ENCODE data around the gene ACCS. TPM values are rescaled to one million over a fixed set of nuclear protein-coding genes. Genes with fewer than 3 reads are reported as not detected.
A peak's percentile ranks its signal among the peaks of the same experiment; 100 is the strongest.

Gene ACCS
- total RNA-seq, 2 donors from 2014 or later, result 2.3 to 6.1 TPM

DNA sequence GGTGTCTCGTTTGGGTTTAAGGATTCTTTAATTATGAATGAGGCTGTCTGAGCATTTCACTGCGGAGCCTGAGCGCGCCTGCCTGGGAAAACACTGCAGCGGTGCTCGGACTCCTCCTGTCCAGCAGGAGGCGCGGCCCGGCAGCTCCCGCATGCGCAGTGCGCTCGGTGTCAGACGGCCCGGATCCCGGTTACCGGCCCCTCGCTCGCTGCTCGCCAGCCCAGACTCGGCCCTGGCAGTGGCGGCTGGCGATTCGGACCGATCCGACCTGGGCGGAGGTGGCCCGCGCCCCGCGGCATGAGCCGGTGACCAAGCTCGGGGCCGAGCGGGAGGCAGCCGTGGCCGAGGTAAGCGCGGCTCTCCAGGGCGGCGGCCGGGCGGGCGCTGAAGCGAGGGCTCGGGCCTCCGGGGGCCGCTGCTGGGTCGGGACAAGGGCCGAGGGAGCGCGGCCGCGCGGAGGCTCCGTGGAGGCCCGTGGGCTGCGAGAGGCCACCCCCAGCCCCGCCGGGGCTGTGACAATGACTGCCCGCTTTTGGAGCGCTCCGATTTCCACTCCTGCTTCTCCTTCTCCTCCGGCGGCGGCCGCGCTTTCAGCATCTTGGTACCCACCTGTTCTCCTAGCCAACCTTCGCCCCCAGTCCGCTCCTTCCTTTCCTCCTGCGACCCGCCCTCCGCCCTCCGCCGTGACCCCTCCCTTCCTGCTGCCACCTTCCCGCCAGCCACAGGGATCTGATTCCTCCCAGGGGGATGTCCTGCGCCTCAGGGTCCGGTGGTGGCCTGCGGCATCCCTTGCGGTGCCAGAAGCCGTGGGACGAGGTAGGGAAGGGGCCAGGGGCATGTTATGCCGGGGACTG is 29.7 kb downstream of the ACCS start, which contains the start of gene EXT2:
Gene EXT2 (plus strand): TSS at position 173 of the 854 bp plus-strand sequence. CDS start 12,035 bp downstream, outside the sequence.
- Histone ChIP-seq H3K27ac (peak within 1 kb of the TSS; percentile 80 to 81), H3K4me3 (peak within 1 kb of the TSS; percentile 70 to 92), H3K36me3 (no peaks in the 10 kb centered on the region), H3K9me3 (no peaks in the 10 kb centered on the region), H3K27me3 (no peaks in the 10 kb centered on the region), H3K4me1 (peaks cover 0 to 11% of the 10 kb centered on the region in 2 donors)
- DNase-seq (ENCODE audit: low spot score), result peak; percentile 85
- TF ChIP-seq, protein P1, sequence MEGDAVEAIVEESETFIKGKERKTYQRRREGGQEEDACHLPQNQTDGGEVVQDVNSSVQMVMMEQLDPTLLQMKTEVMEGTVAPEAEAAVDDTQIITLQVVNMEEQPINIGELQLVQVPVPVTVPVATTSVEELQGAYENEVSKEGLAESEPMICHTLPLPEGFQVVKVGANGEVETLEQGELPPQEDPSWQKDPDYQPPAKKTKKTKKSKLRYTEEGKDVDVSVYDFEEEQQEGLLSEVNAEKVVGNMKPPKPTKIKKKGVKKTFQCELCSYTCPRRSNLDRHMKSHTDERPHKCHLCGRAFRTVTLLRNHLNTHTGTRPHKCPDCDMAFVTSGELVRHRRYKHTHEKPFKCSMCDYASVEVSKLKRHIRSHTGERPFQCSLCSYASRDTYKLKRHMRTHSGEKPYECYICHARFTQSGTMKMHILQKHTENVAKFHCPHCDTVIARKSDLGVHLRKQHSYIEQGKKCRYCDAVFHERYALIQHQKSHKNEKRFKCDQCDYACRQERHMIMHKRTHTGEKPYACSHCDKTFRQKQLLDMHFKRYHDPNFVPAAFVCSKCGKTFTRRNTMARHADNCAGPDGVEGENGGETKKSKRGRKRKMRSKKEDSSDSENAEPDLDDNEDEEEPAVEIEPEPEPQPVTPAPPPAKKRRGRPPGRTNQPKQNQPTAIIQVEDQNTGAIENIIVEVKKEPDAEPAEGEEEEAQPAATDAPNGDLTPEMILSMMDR (IDR thresholded peaks at IDR 0.05), result peak; percentile 87 to 98

DNA sequence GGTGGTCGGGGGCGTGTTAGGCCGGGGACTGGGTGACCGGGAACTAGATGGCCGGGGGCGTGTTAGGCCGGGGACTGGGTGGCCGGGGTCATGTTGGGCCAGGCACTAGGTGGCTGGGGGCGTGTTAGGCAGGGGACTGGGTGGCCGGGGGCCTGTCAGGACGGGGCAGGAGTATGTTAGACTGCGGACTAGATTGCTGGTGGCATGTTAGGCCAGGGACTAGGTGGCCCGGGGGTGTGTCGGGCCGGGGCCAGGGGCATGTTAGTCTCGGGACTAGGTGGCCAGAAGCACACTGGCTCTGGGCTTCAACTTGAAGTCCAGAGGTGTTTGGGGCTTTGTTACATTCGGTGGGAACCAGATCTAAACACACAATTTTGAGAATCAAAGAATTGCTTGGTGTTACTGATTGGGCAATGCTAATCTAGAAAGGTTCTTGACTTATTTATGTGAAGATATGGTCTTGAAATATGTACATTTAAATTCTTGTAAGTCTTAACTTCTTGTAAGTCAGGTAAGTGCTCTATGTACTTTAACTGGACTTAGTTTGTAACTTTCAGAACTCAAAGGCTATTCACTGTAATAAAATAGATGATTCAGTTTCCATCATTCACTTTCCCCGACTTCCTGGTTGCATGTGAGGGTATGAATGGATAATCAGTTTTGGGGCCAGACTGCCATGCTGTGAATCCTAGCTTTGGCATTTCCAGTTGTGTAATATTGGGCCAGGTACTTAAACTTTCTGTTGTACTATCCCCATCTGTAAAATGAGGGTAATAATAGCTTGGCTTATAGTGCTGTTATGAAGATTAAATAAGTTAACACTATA is 30.5 kb downstream of the ACCS start:
- no peaks in the 10 kb centered on the region for H3K36me3 ChIP-seq
- no peaks in the 10 kb centered on the region for H3K9me3 ChIP-seq
- peak overlapping the region; percentile 70 to 92 for H3K4me3 ChIP-seq
- peak overlapping the region in 1 of 2 donors; percentile 80 for H3K27ac ChIP-seq
- H3K4me1 ChIP-seq, result peaks cover 0 to 15% of the 10 kb centered on the region in 2 donors
- no peaks in the 10 kb centered on the region for H3K27me3 ChIP-seq
- no peak for DNase-seq (ENCODE audit: low spot score)
- TF ChIP-seq, protein P1 (IDR thresholded peaks at IDR 0.05), result no peak

DNA sequence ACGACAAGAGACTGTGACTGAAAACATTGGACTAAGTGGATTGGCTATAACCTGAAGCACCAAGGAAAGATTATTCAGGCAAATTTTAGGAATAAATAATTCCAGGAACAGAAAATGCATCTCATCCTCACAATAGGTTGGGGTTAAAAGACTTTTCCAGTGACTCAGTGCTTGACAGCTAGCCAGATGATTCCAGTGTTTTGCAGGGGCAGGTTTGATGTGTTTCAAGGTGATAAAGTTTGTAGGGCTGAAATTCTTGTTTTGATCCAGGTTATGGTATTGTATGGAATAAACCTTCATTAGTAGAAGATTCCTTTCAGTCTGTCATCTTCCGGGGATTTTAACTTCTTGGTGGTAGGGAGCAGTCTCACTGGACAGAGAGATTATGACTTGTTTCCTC is 31.8 kb downstream of the ACCS start:
- no peak overlapping the region for H3K4me3 ChIP-seq
- DNase-seq (ENCODE audit: low spot score), result no peak
- no peaks in the 10 kb centered on the region for H3K27me3 ChIP-seq
- H3K4me1 ChIP-seq, result peaks cover 0 to 15% of the 10 kb centered on the region in 2 donors
- no peaks in the 10 kb centered on the region for H3K9me3 ChIP-seq
- H3K36me3 ChIP-seq, result no peaks in the 10 kb centered on the region
- TF ChIP-seq, protein P1 (IDR thresholded peaks at IDR 0.05), result no peak
- H3K27ac ChIP-seq, result no peak overlapping the region

DNA sequence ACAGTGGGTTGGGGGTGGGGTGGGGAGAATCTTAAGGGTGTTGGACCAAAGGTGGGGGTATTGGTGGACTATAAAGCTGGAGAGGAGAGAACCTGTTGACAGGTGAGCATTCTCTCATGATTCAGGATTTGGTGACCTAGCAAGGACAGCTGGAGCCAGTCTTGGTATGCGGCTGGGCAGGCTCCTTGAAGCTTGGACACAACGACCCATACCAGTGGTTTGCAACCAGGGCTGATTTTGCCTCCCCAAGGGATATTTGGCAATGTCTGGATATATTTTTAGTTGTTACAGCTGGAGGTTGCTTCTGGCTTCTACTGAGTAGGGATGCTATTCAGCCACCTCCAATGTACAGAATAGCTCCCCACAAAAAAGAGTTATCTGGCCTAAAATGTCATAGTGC is 35.0 kb downstream of the ACCS start:
- DNase-seq (ENCODE audit: low spot score), result no peak
- H3K27ac ChIP-seq, result no peak overlapping the region
- H3K4me1 ChIP-seq, result peaks cover 0 to 10% of the 10 kb centered on the region in 2 donors
- no peaks in the 10 kb centered on the region for H3K36me3 ChIP-seq
- no peak overlapping the region for H3K4me3 ChIP-seq
- TF ChIP-seq, protein P1 (IDR thresholded peaks at IDR 0.05), result no peak
- no peaks in the 10 kb centered on the region for H3K27me3 ChIP-seq
- H3K9me3 ChIP-seq, result no peaks in the 10 kb centered on the region

DNA sequence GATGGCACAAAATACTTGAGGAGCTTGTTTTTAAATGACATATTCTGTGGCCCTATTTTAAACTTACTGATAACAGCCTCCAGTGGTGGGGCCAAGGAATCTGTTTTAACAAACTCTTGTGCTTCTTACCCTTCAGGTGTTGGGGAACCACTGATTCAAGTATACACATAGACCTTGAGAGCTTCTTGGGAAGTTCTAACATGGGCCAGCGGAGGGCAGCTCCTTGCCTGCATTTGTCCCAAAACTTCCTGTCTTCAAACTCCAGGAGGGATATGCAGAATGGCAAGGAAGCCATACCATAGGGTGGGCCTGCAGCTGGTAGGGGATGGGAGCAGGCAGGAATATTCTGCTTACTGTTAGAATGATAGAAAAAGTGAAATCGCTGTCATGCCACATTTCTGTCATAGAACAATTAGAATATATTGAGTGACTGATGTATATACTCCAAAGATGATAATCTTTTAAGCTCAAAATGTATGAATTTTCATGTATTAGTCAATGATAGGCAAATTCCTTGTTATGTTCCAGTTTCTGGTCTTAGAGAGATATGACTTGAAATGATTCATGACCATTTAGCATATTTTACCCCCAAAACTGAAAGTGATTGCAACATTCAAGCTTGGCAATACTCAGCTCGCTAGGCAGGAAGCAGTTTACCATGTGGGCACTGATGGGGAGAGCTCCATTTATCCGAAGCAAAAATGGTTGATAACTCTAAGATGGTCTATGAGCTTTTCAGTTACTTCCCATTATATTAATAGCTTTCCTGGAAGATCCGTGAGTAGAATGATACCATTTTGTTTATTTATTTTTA is 38.6 kb downstream of the ACCS start:
- TF ChIP-seq, protein P1 (IDR thresholded peaks at IDR 0.05), result no peak
- H3K4me1 ChIP-seq, result peaks cover 0 to 5% of the 10 kb centered on the region in 2 donors
- no peak for DNase-seq (ENCODE audit: low spot score)
- H3K36me3 ChIP-seq, result peaks cover 19% of the 10 kb centered on the region
- H3K9me3 ChIP-seq, result no peaks in the 10 kb centered on the region
- H3K27me3 ChIP-seq, result no peaks in the 10 kb centered on the region
- H3K27ac ChIP-seq, result no peak overlapping the region
- no peak overlapping the region for H3K4me3 ChIP-seq
